T-helper 17 cell (primary cell): ENCODE data around the gene GATAD2B. TPM values are rescaled to one million over a fixed set of nuclear protein-coding genes. Genes with fewer than 3 reads are reported as not detected.
A peak's percentile ranks its signal among the peaks of the same experiment; 100 is the strongest.
"Not testable (repeated sequence)": the region's sequence is repeated elsewhere in the genome, so short reads cannot be mapped to it uniquely, and the experiment has no call there.

Experiments
- ATAC-seq: fragments of 150-1000 bp; cut with Tn5 transposase; 2 replicates; pipeline ENCODE4 v1.10.0; 2021; ENCODE audit warnings: mild to moderate bottlenecking, moderate library complexity
- DNase-seq, 3 donors: peaks; one replicate each; pipeline versions ENCODE4 v3.0.0 to v3.0.0-alpha.2; 2020 to 2021
- H3K9me3 ChIP-seq: one replicate; pipeline ENCODE4 v1.7.0; 2013; ENCODE audit warnings: low read length, mild to moderate bottlenecking; ENCODE audit not compliant: control insufficient read depth, poor library complexity, severe bottlenecking
- H3K27ac Mint-ChIP-seq: one replicate; pipeline ENCODE4 v1.8.0; 2022; ENCODE audit warnings: mild to moderate bottlenecking, moderate library complexity, mixed read lengths
- H3K27me3 Mint-ChIP-seq: one replicate; pipeline ENCODE4 v1.8.0; 2022; ENCODE audit warnings: mixed read lengths
- H3K36me3 Mint-ChIP-seq: one replicate; pipeline ENCODE4 v1.8.0; 2022; ENCODE audit warnings: low read depth, mixed read lengths
- H3K4me1 Mint-ChIP-seq: one replicate; pipeline ENCODE4 v1.8.0; 2022; ENCODE audit warnings: mild to moderate bottlenecking, mixed read lengths
- H3K4me3 Mint-ChIP-seq: one replicate; pipeline ENCODE4 v1.8.0; 2022; ENCODE audit warnings: mild to moderate bottlenecking, moderate library complexity, mixed read lengths
- total RNA-seq, 4 donors: library from RNA in 2 of 4; stranded (reverse) in 2 of 4; gene quantifications; one replicate each; pipeline ENCODE4 v1.2.3 and lab custom pipeline; 2022 to 2026

Gene GATAD2B
- total RNA-seq, 2 donors from 2014 or later = 63.3 to 72.9 TPM

DNA sequence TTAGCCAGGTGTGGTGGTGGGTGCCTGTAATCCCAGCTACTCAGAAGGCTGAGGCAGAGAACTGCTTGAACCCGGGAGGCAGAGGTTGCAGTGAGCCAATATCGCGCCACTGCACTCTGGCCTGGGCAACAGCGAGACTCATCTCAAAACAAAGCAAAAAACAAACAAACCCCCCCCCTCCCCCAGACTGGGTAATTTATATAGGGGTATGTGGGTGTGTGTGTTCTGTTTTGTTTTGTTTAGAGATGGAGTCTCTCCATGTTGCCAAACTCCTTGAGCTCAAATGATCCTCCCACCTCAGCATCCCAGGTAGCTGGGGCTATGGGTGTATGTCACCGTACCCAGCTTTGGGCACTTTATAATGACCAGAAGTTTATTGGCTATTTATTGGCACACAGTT, 74.0 kb downstream of the GATAD2B start:
- Mint-ChIP-seq H3K27ac (peak overlapping the region; percentile 53), H3K4me1 (peaks cover 28% of the 10 kb centered on the region), H3K36me3 (peaks cover 2% of the 10 kb centered on the region), H3K27me3 (no peaks in the 10 kb centered on the region), H3K4me3 (no peak overlapping the region)
- no peaks in the 10 kb centered on the region for H3K9me3 ChIP-seq
- DNase-seq (no peak), ATAC-seq (no peak)

DNA sequence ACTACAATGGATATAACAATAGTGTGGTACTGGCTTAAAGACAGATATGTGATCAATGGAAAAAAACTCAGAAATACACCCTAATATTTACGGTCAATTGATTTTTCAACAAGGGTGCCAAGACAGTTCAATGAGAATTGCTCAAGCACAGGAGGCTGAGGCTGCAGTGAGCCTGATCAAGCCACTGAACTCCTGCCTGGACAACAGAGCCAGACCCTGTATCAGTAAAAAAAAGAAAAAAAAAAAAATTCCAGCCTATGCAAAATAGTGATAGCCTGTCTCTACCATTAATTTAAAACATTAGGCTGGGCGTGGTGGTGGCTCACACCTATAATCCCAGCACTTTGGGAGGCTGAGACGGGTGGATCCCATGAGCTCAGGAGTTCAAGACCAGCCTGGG, 77.6 kb downstream of the GATAD2B start:
- H3K4me3 Mint-ChIP-seq = no peak overlapping the region
- no peak overlapping the region for H3K27ac Mint-ChIP-seq
- H3K4me1 Mint-ChIP-seq = peaks cover 33% of the 10 kb centered on the region
- ATAC-seq (no peak), DNase-seq (no peak)
- H3K36me3 Mint-ChIP-seq = no peaks in the 10 kb centered on the region
- H3K27me3 Mint-ChIP-seq = no peaks in the 10 kb centered on the region
- H3K9me3 ChIP-seq = no peaks in the 10 kb centered on the region

DNA sequence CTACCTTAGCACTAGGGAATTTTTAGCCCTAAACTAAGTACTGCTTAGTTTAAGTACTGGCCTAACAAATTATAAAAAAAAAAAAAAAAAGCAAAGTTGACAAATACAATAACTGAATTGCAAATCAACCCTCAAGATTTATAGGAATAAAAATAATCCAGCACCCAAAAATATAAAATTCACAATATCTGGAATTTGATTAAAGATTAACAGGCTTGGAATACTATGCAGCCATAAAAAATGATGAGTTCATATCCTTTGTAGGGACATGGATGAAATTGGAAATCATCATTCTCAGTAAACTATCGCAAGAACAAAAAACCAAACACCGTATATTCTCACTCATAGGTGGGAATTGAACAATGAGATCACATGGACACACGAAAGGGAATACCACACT, 78.4 kb downstream of the GATAD2B start:
- not testable (repeated sequence) for H3K4me3 Mint-ChIP-seq
- H3K27ac Mint-ChIP-seq = peak overlapping the region; percentile 8

DNA sequence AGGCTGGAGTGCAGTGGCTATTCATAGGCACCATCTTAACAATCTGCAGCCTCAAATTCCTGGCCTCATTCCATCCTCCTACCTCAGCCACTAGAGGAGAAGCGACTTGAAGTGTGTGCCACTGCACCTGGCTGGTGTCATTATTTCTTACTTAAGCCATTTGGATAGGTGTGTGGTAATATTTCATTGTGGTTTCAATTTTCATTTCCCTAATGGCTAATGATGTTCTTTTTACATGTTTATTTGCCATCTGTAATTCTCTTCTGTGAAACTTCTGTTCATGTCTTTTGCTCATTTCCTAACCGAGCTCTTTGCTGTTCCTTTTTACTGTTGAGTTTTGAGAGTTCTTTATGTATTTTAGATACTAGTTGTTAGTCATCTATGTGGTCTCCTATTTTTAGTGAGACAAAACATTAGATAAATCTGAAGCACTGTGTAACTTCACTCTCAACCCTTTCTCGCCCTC, 80.7 kb downstream of the GATAD2B start:
- H3K9me3 ChIP-seq = no peaks in the 10 kb centered on the region
- ATAC-seq = no peak
- no peaks in the 10 kb centered on the region for H3K27me3 Mint-ChIP-seq
- no peak overlapping the region for H3K4me3 Mint-ChIP-seq
- H3K4me1 Mint-ChIP-seq = peaks cover 27% of the 10 kb centered on the region
- H3K27ac Mint-ChIP-seq = no peak overlapping the region
- no peak for DNase-seq
- H3K36me3 Mint-ChIP-seq = no peaks in the 10 kb centered on the region

More for the DNA sequence above, 78.4 kb downstream of the GATAD2B start:
- not testable (repeated sequence) for ATAC-seq, H3K36me3 Mint-ChIP-seq, DNase-seq, H3K9me3 ChIP-seq, H3K27me3 Mint-ChIP-seq
- H3K4me1 Mint-ChIP-seq = peaks cover 27% of the 10 kb centered on the region

DNA sequence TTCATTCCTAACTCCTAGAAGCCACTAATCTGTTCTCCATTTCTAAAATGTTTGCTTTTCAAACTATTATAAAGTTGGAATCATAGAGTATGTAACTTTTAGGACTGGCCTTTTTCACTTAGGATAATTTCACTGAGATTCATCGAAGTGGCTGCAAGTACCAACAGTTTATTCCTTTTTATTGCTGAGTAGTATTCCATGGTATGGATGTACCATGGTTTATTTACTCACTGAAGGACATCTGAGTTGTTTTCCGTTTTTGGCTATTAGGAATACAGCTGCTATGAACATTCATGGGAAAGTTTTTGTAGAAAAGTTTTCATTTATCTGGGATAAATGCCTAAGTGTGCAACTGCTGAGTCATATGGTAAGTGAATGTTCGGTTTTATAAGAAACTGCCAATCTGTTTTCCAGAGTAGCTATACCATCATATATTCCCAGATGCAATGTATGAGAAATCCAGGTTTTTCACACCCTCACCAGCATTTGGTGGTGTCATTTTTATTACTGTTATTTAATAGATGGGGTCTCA, 81.2 kb downstream of the GATAD2B start:
- peaks cover 30% of the 10 kb centered on the region for H3K4me1 Mint-ChIP-seq
- H3K27me3 Mint-ChIP-seq = no peaks in the 10 kb centered on the region
- DNase-seq (no peak), ATAC-seq (no peak)
- H3K9me3 ChIP-seq = no peaks in the 10 kb centered on the region
- no peaks in the 10 kb centered on the region for H3K36me3 Mint-ChIP-seq
- H3K4me3 Mint-ChIP-seq = no peak overlapping the region
- H3K27ac Mint-ChIP-seq = no peak overlapping the region

DNA sequence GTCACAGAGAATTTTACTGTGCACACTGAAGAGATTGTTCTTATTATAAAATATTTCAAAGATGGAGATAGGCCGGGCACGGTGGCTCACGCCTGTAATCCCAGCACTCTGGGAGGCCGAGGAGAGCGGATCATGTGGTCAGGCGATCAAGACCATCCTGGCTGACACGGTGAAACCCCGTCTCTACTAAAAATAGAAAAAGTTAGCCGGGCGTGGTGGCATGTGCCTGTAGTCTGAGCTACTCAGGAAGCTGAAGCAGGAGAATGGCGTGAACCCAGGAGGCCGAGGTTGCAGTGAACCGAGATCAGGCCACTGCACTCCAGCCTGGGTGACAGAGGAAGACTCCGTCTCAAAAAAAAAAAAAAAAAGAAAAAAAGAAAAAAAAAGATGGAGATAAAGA, 82.0 kb downstream of the GATAD2B start:
- H3K9me3 ChIP-seq, H3K4me3 Mint-ChIP-seq, H3K36me3 Mint-ChIP-seq, ATAC-seq, DNase-seq, H3K27me3 Mint-ChIP-seq, H3K27ac Mint-ChIP-seq: not testable (repeated sequence)
- H3K4me1 Mint-ChIP-seq = peaks cover 27% of the 10 kb centered on the region

DNA sequence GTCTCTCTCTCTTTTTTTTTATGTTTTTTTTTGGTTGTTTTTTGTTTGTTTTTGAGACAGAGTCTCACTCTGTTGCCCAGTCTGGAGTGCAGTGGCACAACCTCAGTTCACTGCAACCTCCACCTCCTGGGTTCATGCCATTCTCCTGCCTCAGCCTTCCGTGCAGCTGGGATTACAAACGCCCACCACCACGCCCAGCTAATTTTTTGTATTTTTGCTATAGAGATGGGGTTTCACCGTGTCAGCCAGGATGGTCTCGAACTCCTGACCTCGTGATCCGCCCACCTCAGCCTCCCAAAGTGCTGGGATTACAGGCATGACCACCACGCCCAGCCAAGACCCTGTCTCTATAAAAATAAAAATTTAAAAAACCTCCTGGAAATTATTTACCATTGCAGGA, 88.8 kb downstream of the GATAD2B start:
- H3K27me3 Mint-ChIP-seq, DNase-seq, H3K9me3 ChIP-seq, H3K4me3 Mint-ChIP-seq, ATAC-seq, H3K36me3 Mint-ChIP-seq, H3K27ac Mint-ChIP-seq: not testable (repeated sequence)
- peaks cover 18% of the 10 kb centered on the region for H3K4me1 Mint-ChIP-seq

DNA sequence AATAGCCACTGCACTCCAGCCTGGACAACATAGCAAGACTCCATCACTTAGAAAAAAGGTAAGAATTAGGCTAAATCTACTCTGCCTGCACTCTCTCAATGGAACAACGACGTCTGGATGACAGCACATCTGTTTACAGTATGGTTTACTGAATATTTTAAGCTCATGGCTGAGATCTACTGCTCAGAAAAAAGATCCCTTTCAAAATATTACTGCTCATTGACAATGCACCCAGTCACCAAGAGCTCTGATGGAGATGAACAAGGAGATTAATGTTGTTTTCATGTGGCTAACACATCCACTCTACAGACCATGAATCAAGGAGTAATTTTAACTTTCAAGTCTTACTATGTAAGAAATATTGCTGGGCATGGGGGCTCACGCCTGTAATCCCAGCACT, 89.6 kb downstream of the GATAD2B start:
- H3K27me3 Mint-ChIP-seq = no peaks in the 10 kb centered on the region
- H3K4me3 Mint-ChIP-seq = no peak overlapping the region
- no peaks in the 10 kb centered on the region for H3K9me3 ChIP-seq
- H3K36me3 Mint-ChIP-seq = no peaks in the 10 kb centered on the region
- H3K27ac Mint-ChIP-seq = peak overlapping the region; percentile 16
- no peak for DNase-seq
- no peak for ATAC-seq
- H3K4me1 Mint-ChIP-seq = peaks cover 12% of the 10 kb centered on the region

DNA sequence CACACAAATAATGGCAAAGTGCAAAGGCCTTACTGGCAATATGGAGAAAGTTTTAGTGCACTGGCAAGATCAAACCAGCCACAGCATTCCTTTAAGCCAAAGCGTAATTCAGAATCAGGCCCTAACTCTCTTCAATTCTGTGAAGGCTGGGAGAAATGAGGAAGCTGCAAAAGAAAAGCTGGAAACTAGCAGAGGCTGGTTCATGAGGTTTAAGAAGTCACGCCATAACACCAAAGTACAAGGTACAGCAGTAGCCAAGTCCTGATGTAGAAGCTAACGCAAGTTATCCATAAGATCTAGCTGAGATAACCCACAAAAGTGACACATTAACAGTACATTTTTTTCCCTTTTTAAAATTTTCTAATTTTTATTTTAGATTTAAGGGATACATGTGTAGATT, 90.5 kb downstream of the GATAD2B start:
- H3K4me3 Mint-ChIP-seq = no peak overlapping the region
- peaks cover 10% of the 10 kb centered on the region for H3K4me1 Mint-ChIP-seq
- H3K27ac Mint-ChIP-seq = no peak overlapping the region
- no peaks in the 10 kb centered on the region for H3K9me3 ChIP-seq
- ATAC-seq = no peak
- no peaks in the 10 kb centered on the region for H3K27me3 Mint-ChIP-seq
- DNase-seq = no peak
- no peaks in the 10 kb centered on the region for H3K36me3 Mint-ChIP-seq

DNA sequence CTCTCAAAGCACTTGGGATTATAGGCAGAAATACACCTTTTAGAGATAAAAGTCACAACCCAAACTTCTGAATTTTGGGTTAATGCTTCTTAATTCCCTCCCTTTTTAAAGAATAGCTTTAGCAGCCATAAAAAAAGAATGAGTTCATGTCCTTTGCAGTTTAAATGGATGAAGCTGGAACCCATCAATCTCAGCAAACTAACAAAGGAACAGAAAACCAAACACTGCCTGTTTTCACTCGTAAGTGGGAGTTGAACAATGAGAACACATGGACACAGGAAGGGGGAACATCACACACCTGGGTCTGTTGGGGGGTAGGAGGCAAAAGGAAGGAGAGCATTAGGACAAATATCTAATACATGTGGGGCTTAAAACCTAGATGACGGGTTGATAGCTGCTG, 91.7 kb downstream of the GATAD2B start:
- Mint-ChIP-seq H3K4me3 (no peak overlapping the region), H3K36me3 (no peaks in the 10 kb centered on the region)

DNA sequence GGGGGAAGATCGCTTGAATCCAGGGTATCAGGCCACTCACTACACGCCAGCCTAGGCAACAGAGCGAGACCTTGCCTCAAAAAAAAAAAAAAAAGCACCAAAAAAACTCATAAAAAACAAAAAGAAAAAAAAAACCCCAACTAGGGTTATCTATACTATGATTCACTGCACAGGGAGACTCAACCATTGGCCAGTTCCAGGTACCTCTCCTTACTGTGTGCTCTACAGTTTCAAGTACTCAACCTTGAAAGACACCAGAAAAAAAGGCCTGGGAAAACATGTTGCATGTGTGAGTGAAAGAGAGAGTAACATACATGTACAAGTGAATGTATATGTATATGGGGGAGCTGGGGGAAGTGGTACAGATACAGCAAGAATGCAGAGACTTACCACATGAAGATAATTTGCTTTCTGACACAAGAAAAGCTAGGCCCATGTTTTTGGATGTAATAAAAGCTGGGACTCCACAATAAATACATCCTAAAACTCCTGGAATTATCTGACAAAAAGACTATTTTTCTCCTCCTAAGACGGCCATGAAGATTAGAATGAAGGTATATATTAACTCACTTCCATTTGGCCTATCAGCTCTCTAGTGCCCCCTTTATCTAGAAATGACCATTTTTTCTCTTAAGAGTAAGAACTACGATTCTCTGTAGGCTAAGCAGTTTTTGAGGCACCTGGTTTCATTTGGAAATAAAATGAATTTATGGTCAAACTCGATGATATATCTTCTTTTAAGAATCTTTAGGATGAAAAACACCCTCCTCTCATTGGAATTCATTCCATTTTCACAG, 95.4 kb downstream of the GATAD2B start:
- H3K9me3 ChIP-seq = no peaks in the 10 kb centered on the region
- Mint-ChIP-seq H3K27me3 (no peaks in the 10 kb centered on the region), H3K36me3 (no peaks in the 10 kb centered on the region), H3K27ac (no peak overlapping the region), H3K4me1 (peaks cover 5% of the 10 kb centered on the region), H3K4me3 (no peak overlapping the region)
- ATAC-seq = no peak
- no peak for DNase-seq

More for the DNA sequence above, 91.7 kb downstream of the GATAD2B start:
- Mint-ChIP-seq H3K27ac (no peak overlapping the region), H3K27me3 (no peaks in the 10 kb centered on the region), H3K4me1 (peaks cover 6% of the 10 kb centered on the region)
- ATAC-seq (no peak), DNase-seq (no peak)
- no peaks in the 10 kb centered on the region for H3K9me3 ChIP-seq

DNA sequence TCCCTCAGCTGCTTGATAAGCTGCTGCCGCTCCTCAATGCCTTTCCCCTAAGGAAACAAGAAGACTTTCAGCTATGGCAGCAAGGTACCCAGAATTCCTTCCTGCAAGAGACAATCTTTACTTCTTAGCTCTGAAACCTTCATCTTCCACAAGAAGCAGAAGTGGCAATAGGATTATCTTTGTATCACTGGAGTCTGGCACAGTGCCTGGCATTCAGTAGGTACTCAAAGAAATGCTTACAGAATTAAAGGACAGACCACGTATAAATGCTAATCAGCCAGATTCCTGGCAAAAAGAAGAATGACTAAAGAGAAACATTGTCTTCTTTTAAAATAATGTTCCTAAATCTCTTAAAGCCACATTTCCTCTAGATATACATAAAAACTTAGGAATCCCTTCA, 103.9 kb downstream of the GATAD2B start:
- ATAC-seq = no peak
- Mint-ChIP-seq H3K36me3 (peaks cover 11% of the 10 kb centered on the region), H3K4me3 (no peak overlapping the region), H3K27me3 (no peaks in the 10 kb centered on the region), H3K27ac (peak overlapping the region; percentile 21), H3K4me1 (peaks cover 3% of the 10 kb centered on the region)
- no peaks in the 10 kb centered on the region for H3K9me3 ChIP-seq
- DNase-seq = no peak

DNA sequence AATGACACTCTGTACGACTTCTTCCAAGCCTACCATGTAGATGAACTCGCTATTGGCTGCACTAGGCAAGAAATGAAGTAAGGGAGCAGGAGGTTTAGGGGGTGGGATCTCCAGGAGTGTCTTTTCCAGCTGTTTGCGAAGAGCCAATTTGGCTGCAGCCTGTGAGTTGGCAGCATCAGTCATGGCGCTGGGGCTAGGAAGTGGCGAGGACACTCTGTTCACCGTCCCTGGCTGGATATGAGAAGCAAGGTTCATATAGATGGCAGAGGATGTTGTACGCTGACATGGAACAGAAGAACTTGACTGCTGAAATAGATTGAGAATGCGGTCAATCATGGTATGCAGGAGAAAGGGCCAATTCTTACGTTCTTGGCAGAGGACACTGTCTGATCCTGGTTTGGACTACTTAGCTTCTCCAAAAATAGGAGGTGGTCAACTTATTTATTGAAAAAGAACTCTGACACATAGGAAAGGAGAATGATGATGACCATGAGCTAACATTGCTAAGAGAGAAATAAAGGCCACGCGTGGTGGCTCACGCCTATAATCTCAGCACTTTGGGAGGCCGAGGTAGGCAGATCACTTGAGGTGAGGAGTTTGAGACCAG, 106.4 kb downstream of the GATAD2B start:
- Mint-ChIP-seq H3K36me3 (peaks cover 13% of the 10 kb centered on the region), H3K27ac (no peak overlapping the region), H3K4me3 (no peak overlapping the region), H3K27me3 (no peaks in the 10 kb centered on the region), H3K4me1 (peaks cover 3% of the 10 kb centered on the region)
- DNase-seq = no peak
- H3K9me3 ChIP-seq = no peaks in the 10 kb centered on the region
- ATAC-seq = no peak
